K562 (cell line): Measurements from ENCODE around the gene RALGPS1. TPM values are rescaled to one million over a fixed set of nuclear protein-coding genes. Genes with fewer than 3 reads are reported as not detected.

Experiments
- CBFA2T3 ChIP-seq: fragments of 450-650 bp; IDR thresholded peaks from 2 replicates; pipeline ENCODE4 v1.6.1; 2017
- CBX1 ChIP-seq: sonication (generic); IDR thresholded peaks from 2 replicates; pipeline ENCODE4 v1.6.1; 2016; ENCODE audit warnings: antibody characterized with exemption, low read depth, mild to moderate bottlenecking
- CREB1 ChIP-seq, 2 experiments: sonication (generic) in 1 of 2; formaldehyde crosslinking in 1 of 2; IDR thresholded peaks; 2 replicates each; pipeline versions ENCODE4 v1.6.1 to v1.8.0; 2012 to 2022; ENCODE audit warnings: inconsistent platforms in 1 of 2, mild to moderate bottlenecking in 1 of 2, missing genetic modification reagents in 1 of 2, moderate library complexity in 1 of 2
- ERF ChIP-seq: fragments of 450-650 bp; formaldehyde crosslinking; IDR thresholded peaks from 2 replicates; pipeline ENCODE4 v1.4.0; 2020; ENCODE audit warnings: mild to moderate bottlenecking, mixed read lengths
- ETS2 ChIP-seq: IDR thresholded peaks from 2 replicates; pipeline ENCODE4 v1.6.1; 2016; ENCODE audit warnings: borderline replicate concordance, missing genetic modification characterization, mild to moderate bottlenecking, moderate library complexity, missing compliant biosample characterization; ENCODE audit not compliant: poor library complexity, severe bottlenecking
- HCFC1 ChIP-seq: IDR thresholded peaks from 2 replicates; pipeline ENCODE4 v1.6.1; 2012; ENCODE audit warnings: low read depth, low read length, improper control_type of control experiment
- HDAC1 ChIP-seq, 2 experiments: fragments of 450-650 bp; IDR thresholded peaks; 2 replicates each; pipeline ENCODE4 v1.6.1; 2016 to 2017; ENCODE audit warnings: inconsistent platforms in 1 of 2, mild to moderate bottlenecking in 1 of 2, moderate library complexity in 1 of 2
- KLF1 ChIP-seq: fragments of 450-650 bp; IDR thresholded peaks from 2 replicates; pipeline ENCODE4 v1.6.1; 2016; ENCODE audit warnings: missing genetic modification characterization, missing compliant biosample characterization
- MCM5 ChIP-seq: fragments of 450-650 bp; IDR thresholded peaks from 2 replicates; pipeline ENCODE4 v1.6.1; 2016; ENCODE audit warnings: low read depth
- TAF9B ChIP-seq: fragments of 450-650 bp; IDR thresholded peaks from 2 replicates; pipeline ENCODE4 v1.6.1; 2018; ENCODE audit warnings: mild to moderate bottlenecking; ENCODE audit not compliant: partially characterized antibody
- YY1 ChIP-seq, 3 experiments: IDR thresholded peaks; 2 replicates each; pipeline ENCODE4 v1.6.1; 2011; ENCODE audit warnings: low read length in 2 of 3, mild to moderate bottlenecking in 2 of 3, moderate library complexity in 2 of 3, borderline replicate concordance in 1 of 3, control low read depth in 1 of 3, low read depth in 1 of 3; ENCODE audit not compliant: insufficient read depth in 3 of 3, insufficient replicate concordance in 2 of 3, control insufficient read depth in 1 of 3, insufficient read length in 1 of 3; ENCODE audit errors: extremely low read depth in 1 of 3
- ZNF175 ChIP-seq: fragments of 200-800 bp; sonication (Bioruptor generic); IDR thresholded peaks from 2 replicates; pipeline ENCODE4 v1.6.1; 2016; ENCODE audit warnings: low read depth, mild to moderate bottlenecking, missing genetic modification characterization, missing compliant biosample characterization
- ZNF408 ChIP-seq: fragments of 250-450 bp; sonication (Bioruptor Pico); IDR thresholded peaks from 2 replicates; pipeline ENCODE4 v1.4.0; 2020; ENCODE audit warnings: low read depth, mild to moderate bottlenecking, moderate library complexity
- ZNF644 ChIP-seq: fragments of 200-800 bp; sonication (Bioruptor generic); IDR thresholded peaks from 2 replicates; pipeline ENCODE4 v1.6.1; 2016; ENCODE audit warnings: low read depth, missing genetic modification characterization, missing compliant biosample characterization
- polyA plus RNA-seq, 8 experiments: library from polyadenylated mRNA; depleted of rRNA in 4 of 8; stranded (reverse) in 5 of 8; unstranded in 3 of 8; fragments of >200 nt; fragmentation: Nextera tagmentation in 2 of 8; fragmentation: Illumina TruSeq in 1 of 8; extraction: Ambion mirVana in 2 of 8; extraction: Trizol in 1 of 8; gene quantifications; 2 replicates each; pipeline versions ENCODE4 v1.2.1 to v1.2.3, GENCODE V29; 2011 to 2014; ENCODE audit warnings: inconsistent platforms in 1 of 8, missing spikeins in 1 of 8
- total RNA-seq, 7 experiments: library from RNA; depleted of rRNA in 6 of 7; stranded (reverse); fragments of >200 nt in 6 of 7; fragmentation: Illumina TruSeq in 2 of 7; extraction: Trizol in 2 of 7; gene quantifications; 2 replicates each; pipeline versions ENCODE4 v1.2.1 to v1.2.3, GENCODE V29; 2011 to 2021; ENCODE audit warnings: low replicate concordance in 1 of 7
- TF ChIP-seq, protein P1 (sequence below): fragments of 250-450 bp; sonication (Bioruptor Pico); IDR thresholded peaks from 2 replicates; pipeline ENCODE4 v1.4.0; 2020; ENCODE audit warnings: mild to moderate bottlenecking, moderate library complexity, borderline replicate concordance
- TF ChIP-seq, protein P2 (sequence below): sonication (generic); formaldehyde crosslinking; IDR thresholded peaks from 2 replicates; pipeline ENCODE4 v1.8.1; 2023; ENCODE audit warnings: mild to moderate bottlenecking, missing genetic modification reagents, moderate library complexity
- TF ChIP-seq, protein P3 (sequence below): fragments of 250-450 bp; sonication (Bioruptor Pico); IDR thresholded peaks from 2 replicates; pipeline ENCODE4 v1.8.0; 2022; ENCODE audit warnings: moderate library complexity, mild to moderate bottlenecking, inconsistent platforms

The RALGPS1 gene
- total and polyA plus RNA-seq, 9 of the 15 experiments (the other 6 are each of a cell fraction or from before 2014, with no cell fraction given): 0.04 to 2.6 (median 1.5) TPM

DNA sequence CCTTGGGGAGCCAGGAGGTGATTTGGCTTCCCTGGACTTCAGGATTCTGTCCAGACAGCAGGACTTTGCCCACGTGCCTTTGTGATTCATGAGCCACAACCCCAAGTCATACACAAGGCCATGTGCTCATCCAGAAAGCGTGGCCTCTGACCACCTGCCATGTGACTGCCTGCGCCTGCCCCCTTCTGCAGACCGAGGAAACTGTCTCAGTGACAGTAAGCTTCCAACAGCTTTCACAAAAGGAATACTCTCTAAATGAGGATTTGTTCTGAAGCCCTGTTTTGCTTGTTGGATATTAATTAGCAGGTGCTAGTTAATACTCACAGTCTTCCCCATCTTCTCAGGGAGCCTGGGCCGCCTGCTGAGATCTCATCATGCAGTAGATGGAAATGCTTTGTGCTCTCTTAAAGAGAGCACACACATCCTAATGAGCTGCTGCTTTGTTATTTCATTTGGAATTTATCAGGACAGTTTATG lies 244.8 kb downstream of the RALGPS1 start (continued):
- TF ChIP-seq, protein P1, sequence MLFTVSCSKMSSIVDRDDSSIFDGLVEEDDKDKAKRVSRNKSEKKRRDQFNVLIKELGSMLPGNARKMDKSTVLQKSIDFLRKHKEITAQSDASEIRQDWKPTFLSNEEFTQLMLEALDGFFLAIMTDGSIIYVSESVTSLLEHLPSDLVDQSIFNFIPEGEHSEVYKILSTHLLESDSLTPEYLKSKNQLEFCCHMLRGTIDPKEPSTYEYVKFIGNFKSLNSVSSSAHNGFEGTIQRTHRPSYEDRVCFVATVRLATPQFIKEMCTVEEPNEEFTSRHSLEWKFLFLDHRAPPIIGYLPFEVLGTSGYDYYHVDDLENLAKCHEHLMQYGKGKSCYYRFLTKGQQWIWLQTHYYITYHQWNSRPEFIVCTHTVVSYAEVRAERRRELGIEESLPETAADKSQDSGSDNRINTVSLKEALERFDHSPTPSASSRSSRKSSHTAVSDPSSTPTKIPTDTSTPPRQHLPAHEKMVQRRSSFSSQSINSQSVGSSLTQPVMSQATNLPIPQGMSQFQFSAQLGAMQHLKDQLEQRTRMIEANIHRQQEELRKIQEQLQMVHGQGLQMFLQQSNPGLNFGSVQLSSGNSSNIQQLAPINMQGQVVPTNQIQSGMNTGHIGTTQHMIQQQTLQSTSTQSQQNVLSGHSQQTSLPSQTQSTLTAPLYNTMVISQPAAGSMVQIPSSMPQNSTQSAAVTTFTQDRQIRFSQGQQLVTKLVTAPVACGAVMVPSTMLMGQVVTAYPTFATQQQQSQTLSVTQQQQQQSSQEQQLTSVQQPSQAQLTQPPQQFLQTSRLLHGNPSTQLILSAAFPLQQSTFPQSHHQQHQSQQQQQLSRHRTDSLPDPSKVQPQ (CRISPR knock-in tag): peak; percentile 86; the same call in 1 of the 2 replicates
- TF ChIP-seq ZNF175 (CRISPR knock-in tag) (peak; percentile 92), KLF1 (no peak), ETS2 (tag) (no peak), HCFC1 (no peak), CBX1 (no peak), ZNF644 (tag) (peak; percentile 75; the same call in 1 of the 2 replicates), ERF (CRISPR knock-in tag) (0 out of 2 replicates have a peak, but pooled peaks have one; percentile 47), YY1 (IDR thresholded peaks at IDR 0.05; ENCODE audit: borderline replicate concordance in 1 of 3, control insufficient read depth in 1 of 3, extremely low read depth in 1 of 3, insufficient read depth in 3 of 3, insufficient read length in 1 of 3, insufficient replicate concordance in 2 of 3, low read depth in 1 of 3, low read length in 2 of 3) (no peak), CREB1 (IDR thresholded peaks at IDR 0.05) (no peak), CREB1 (CRISPR knock-in tag; IDR thresholded peaks at IDR 0.05) (peak; percentile 68), ZNF408 (no peak), MCM5 (no peak), TAF9B (no peak), CBFA2T3 (no peak), HDAC1 (IDR thresholded peaks at IDR 0.05) (peak in 1 of 2 experiments; percentile 57; a peak in 1 of 4 replicates)
- TF ChIP-seq, protein P2, sequence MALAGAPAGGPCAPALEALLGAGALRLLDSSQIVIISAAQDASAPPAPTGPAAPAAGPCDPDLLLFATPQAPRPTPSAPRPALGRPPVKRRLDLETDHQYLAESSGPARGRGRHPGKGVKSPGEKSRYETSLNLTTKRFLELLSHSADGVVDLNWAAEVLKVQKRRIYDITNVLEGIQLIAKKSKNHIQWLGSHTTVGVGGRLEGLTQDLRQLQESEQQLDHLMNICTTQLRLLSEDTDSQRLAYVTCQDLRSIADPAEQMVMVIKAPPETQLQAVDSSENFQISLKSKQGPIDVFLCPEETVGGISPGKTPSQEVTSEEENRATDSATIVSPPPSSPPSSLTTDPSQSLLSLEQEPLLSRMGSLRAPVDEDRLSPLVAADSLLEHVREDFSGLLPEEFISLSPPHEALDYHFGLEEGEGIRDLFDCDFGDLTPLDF (CRISPR knock-in tag): no peak
- TF ChIP-seq, protein P3, sequence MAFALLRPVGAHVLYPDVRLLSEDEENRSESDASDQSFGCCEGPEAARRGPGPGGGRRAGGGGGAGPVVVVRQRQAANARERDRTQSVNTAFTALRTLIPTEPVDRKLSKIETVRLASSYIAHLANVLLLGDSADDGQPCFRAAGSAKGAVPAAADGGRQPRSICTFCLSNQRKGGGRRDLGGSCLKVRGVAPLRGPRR (CRISPR knock-in tag): no peak
